Heart left ventricle (tissue), 16 donors: ENCODE results near the gene PTGDR2. TPM values are rescaled to one million over a fixed set of nuclear protein-coding genes. Genes with fewer than 3 reads are reported as not detected.

Source experiments
- ATAC-seq, 4 donors: fragments of 200-7000 bp; cut with Tn5 transposase; one replicate each; pipeline ENCODE4 v1.9.1; 2020 to 2022; ENCODE audit warnings: moderate library complexity in 4 of 4, mild to moderate bottlenecking in 3 of 4, moderate number of reproducible peaks in 1 of 4
- DNase-seq, 5 donors: peaks; one replicate each; pipeline ENCODE4 v3.0.0-alpha.2; 2020
- H3K27ac ChIP-seq, 12 donors: fragments of 200-600 bp; sonication (generic) in 4 of 12; one replicate each; pipeline versions ENCODE4 v1.5.0 to v1.8.0; 2016 to 2022; ENCODE audit warnings: mild to moderate bottlenecking in 2 of 12
- H3K27me3 ChIP-seq, 9 donors: fragments of 200-600 bp; sonication (generic) in 2 of 9; one replicate each; pipeline versions ENCODE4 v1.5.1 to v1.8.0; 2016 to 2022; ENCODE audit warnings: mild to moderate bottlenecking in 3 of 9
- H3K36me3 ChIP-seq, 9 donors: fragments of 200-600 bp; sonication (generic) in 2 of 9; one replicate each; pipeline versions ENCODE4 v1.5.0 to v1.8.0; 2018 to 2022; ENCODE audit warnings: mild to moderate bottlenecking in 2 of 9
- H3K4me1 ChIP-seq, 12 donors: fragments of 200-600 bp; sonication (generic) in 4 of 12; one replicate each; pipeline versions ENCODE4 v1.5.0 to v1.8.0; 2016 to 2022; ENCODE audit warnings: mild to moderate bottlenecking in 3 of 12
- H3K4me3 ChIP-seq, 12 donors: fragments of 200-600 bp; sonication (generic) in 4 of 12; one replicate each; pipeline versions ENCODE4 v1.5.0 to v1.8.0; 2017 to 2022; ENCODE audit warnings: mild to moderate bottlenecking in 9 of 12, moderate library complexity in 4 of 12
- H3K9me3 ChIP-seq, 12 donors: fragments of 200-600 bp; sonication (generic) in 4 of 12; one replicate each; pipeline versions ENCODE4 v1.5.0 to v1.8.0; 2016 to 2022; ENCODE audit warnings: mild to moderate bottlenecking in 1 of 12
- POLR2A ChIP-seq, 2 donors: fragments of 450-650 bp; IDR thresholded peaks; one replicate each; pipeline ENCODE4 v1.6.1; 2017; ENCODE audit warnings: antibody characterized with exemption in 2 of 2, mild to moderate bottlenecking in 2 of 2, moderate library complexity in 2 of 2
- WGBS, 4 donors: extraction: QIAGEN DNeasy Blood & Tissue Kit in 2 of 4; methylation state at CpG; one replicate each; pipeline versions ENCODE4 v1.1.5 to v1.1.7; 2013 to 2018; 5-methylcytosine and 5-hydroxymethylcytosine counted together
- intact Hi-C, 10 donors: fragments of 100-400 bp; cut with DNase I; formaldehyde crosslinking; loops; one replicate each; pipeline versions ENCODE4 v1.11.1 to v1.14.2; 2022
- polyA plus RNA-seq, 2 donors: library from polyadenylated mRNA; stranded (reverse); fragments of 200-250 nt; gene quantifications; one replicate each; pipeline ENCODE4 v1.2.3, GENCODE V29; 2013
- total RNA-seq, 9 donors: library from RNA; depleted of rRNA in 2 of 9; stranded (reverse); fragments of >200 nt in 2 of 9; fragmentation: NEBNext Ultra II Directional in 3 of 9; extraction: Animal tissue kit (Norgen Biotek cat#: 25700) in 3 of 9; gene quantifications; one replicate each; pipeline versions ENCODE4 v1.1.0 to v1.2.4, GENCODE V29; 2016 to 2023
- TF ChIP-seq, protein P1 (sequence below), 12 donors: fragments of 200-600 bp; sonication (generic) in 4 of 12; IDR thresholded peaks; one replicate each; pipeline versions ENCODE4 v1.5.0 to v1.8.0; 2018 to 2022; ENCODE audit warnings: antibody characterized with exemption in 12 of 12, mild to moderate bottlenecking in 5 of 12
- donor health status: ischemic (EF 13 %, LVEDD 7.1; RV severe dilation, severe dysfunction).
- donor health status: healthy with polysubstance abuse.
- donor health status: DM: no; HTN: yes; CAD: no.
- donor health status: DM: no; HTN: no; CAD: no.
- donor health status: ischemic (EF 25% LVEDD 6.9; RV normal size, moderate dysfunction).
- donor health status: ischemic (EF 25% LVEDD 5.7; RV mildly dilated, moderate dysfunction).
- donor health status: healthy.
- donor health status: DM: yes; HTN: yes; CAD: no.
- donor health status: ischemic (EF 35%, LVEDD 5.7; RV mildly dilated, moderate dysfunction).
- donor health status: nonischemic (EF 11% LVEDD 7.7; RV severe dilation, severe dysfunction).
- donor health status: DM: yes; HTN: yes; CAD: no.
- donor health status: PGD.
- donor health status: ischemic (EF 29% LVEDD 5.4; RV normal size, mild dysfunction).
- donor health status: nonischemic (EF 23%, LVEDD 6.1; RV moderate dilation, normal function).

Gene PTGDR2
- total and polyA plus RNA-seq, 11 donors, result 0.61 to 7.9 (median 1.4) TPM

DNA sequence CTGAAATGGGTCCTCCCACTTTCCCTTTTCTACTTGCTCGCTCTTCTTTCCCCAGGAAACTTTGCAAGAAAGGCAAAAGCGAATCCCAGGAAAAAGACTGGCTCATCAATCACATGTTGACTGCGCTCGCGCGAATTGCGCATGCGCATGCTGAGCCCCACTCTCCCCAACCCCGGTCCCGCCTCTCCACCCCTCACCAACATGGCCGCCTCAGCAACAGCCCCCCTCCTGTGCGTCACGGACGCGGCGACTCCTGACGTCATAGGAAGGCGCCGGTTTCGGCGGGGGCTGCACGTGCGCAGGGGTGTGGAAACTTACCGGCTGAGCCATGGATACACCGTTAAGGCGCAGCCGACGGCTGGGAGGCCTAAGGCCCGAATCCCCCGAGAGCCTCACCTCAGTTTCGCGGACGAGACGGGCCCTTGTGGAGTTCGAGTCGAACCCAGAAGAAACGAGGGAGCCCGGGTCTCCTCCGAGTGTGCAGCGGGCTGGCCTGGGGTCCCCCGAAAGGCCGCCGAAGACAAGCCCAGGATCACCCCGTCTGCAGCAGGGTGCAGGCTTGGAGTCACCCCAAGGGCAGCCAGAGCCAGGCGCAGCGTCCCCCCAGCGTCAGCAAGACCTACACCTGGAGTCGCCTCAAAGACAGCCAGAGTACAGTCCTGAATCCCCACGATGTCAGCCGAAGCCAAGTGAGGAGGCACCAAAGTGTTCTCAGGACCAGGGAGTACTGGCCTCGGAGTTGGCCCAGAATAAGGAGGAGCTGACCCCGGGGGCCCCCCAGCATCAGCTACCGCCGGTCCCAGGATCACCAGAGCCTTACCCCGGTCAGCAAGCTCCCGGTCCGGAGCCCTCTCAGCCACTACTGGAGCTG is 13.7 kb downstream of the PTGDR2 start, which contains the start of gene CCDC86:
TSS of gene CCDC86 (plus strand) at position 317 of the 871 bp plus-strand sequence. CDS start at position 329, 12 bp downstream.
- H3K9me3 ChIP-seq, result no peaks in the 10 kb centered on the region
- H3K4me1 ChIP-seq, result peaks cover 3 to 51% (median 32%) of the 10 kb centered on the region in 12 donors
- intact Hi-C loops, result loop anchor here in 3 of 10 donors (2.0 to 5.0 kb wide), 2 partner anchors 35 to 65 kb away; partner anchors contain the start of gene PRPF19 (in 1 of the 3)
- H3K27me3 ChIP-seq, result no peaks in the 10 kb centered on the region
- ATAC-seq (peak; percentile 95 to 98 (median 95)), DNase-seq (peak; percentile 96 to 98 (median 97))
- H3K27ac ChIP-seq, result peak within 1 kb of the TSS; percentile 60 to 91 (median 78)
- peak in 1 of 2 donors; percentile 60 for TF ChIP-seq POLR2A (IDR thresholded peaks at IDR 0.05)
- TF ChIP-seq, protein P1, sequence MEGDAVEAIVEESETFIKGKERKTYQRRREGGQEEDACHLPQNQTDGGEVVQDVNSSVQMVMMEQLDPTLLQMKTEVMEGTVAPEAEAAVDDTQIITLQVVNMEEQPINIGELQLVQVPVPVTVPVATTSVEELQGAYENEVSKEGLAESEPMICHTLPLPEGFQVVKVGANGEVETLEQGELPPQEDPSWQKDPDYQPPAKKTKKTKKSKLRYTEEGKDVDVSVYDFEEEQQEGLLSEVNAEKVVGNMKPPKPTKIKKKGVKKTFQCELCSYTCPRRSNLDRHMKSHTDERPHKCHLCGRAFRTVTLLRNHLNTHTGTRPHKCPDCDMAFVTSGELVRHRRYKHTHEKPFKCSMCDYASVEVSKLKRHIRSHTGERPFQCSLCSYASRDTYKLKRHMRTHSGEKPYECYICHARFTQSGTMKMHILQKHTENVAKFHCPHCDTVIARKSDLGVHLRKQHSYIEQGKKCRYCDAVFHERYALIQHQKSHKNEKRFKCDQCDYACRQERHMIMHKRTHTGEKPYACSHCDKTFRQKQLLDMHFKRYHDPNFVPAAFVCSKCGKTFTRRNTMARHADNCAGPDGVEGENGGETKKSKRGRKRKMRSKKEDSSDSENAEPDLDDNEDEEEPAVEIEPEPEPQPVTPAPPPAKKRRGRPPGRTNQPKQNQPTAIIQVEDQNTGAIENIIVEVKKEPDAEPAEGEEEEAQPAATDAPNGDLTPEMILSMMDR (IDR thresholded peaks at IDR 0.05), result no peak
- WGBS, 4 donors, result 0 to 1% (median 0%) methylated on average over 25 to 57 of the region's 57 CpGs
- peaks cover 0 to 7% (median 0%) of the 10 kb centered on the region in 9 donors for H3K36me3 ChIP-seq
- H3K4me3 ChIP-seq, result peak within 1 kb of the TSS; percentile 36 to 94 (median 81)

DNA sequence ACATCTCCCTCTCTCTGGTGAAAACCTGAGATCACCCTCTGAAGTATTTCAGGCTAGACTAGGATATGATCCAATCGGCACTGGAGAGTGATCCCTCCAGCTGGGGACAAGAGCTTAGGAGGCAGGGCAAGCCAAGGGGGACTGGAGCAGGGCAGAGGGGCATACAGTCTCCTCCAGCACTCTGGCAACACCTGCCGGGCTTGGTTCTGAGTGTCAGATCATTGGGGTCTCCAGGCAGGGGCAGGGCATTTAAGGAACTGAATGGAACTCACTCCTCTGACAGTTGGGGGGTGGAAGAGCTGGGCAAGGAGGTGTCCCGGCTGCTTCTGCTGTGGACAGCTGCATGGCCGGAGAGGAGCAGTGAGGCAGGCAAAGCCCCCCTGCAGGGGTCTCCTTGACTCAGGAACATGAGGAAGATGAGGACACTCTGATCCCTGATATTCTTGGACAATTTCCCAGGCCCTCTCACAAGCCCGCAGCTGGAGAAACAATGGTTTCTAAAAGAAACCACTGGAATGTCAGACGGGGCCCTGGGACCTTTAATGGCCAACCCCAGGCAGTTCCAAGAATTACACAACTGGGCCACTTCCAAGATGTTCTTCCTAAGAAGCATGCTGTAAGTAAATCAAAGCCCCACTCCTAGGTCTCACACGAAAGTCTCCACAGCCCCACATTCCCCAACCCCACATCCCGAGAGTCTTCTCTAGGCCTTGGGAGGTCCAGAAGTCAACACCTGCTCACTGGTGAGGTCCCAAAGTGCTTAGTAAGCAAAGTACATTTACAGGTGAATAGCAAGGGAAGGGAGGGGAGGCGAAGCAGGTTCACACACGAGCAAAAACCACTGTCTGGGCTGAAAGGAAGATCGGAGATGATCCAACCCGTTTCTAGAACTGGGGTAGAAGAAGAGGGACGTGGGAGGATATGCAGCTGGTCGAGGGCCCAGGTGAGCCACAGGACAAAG is 15.0 kb downstream of the PTGDR2 start:
- H3K4me3 ChIP-seq, result peak overlapping the region in 9 of 12 donors; percentile 65 to 94 (median 78)
- H3K4me1 ChIP-seq, result peaks cover 3 to 51% (median 32%) of the 10 kb centered on the region in 12 donors
- no peaks in the 10 kb centered on the region for H3K9me3 ChIP-seq
- H3K27ac ChIP-seq, result peak overlapping the region; percentile 66 to 91 (median 80)
- 59 to 69% (median 63%) methylated on average over 12 to 14 of the region's 14 CpGs for WGBS, 4 donors
- peaks cover 0 to 7% (median 0%) of the 10 kb centered on the region in 9 donors for H3K36me3 ChIP-seq
- intact Hi-C loops, result loop anchor here in 3 of 10 donors (2.0 to 5.0 kb wide), 2 partner anchors 37 to 66 kb away; partner anchors contain the start of gene PRPF19 (in 1 of the 3)
- H3K27me3 ChIP-seq, result no peaks in the 10 kb centered on the region
- DNase-seq, result peak; percentile 63 to 72 (median 69)
- TF ChIP-seq, protein P1 (IDR thresholded peaks at IDR 0.05), result no peak
- no peak for TF ChIP-seq POLR2A (IDR thresholded peaks at IDR 0.05)
- peak; percentile 22 to 62 (median 48) for ATAC-seq

DNA sequence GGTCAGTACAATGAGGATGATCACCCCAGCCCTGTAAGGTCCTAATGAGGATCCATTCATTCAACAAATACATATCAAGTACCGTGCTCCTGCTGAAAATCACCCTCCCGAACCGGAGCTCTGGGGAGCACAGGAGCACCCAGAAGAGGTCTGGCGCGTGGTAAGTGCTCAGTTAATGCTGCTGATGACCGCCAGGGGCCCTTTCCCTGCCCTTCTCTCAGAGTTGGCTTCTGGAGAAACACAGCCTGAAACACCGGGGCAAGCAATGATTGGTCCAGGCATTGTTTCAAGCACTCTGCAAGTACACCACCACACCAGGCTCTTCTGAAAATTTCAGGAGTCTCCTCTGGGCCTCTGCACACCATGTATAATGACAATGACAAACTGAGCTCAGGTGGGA is 17.6 kb downstream of the PTGDR2 start:
- intact Hi-C loops, result loop anchor here in 7 of 10 donors (5.0 to 10.0 kb wide), 5 partner anchors 39 to 347 kb away; partner anchors contain the start of gene VPS37C (in 1 of the 7)
- H3K4me1 ChIP-seq, result peaks cover 2 to 32% (median 18%) of the 10 kb centered on the region in 12 donors
- H3K36me3 ChIP-seq, result no peaks in the 10 kb centered on the region
- TF ChIP-seq, protein P1 (IDR thresholded peaks at IDR 0.05), result no peak
- no peak for TF ChIP-seq POLR2A (IDR thresholded peaks at IDR 0.05)
- no peaks in the 10 kb centered on the region for H3K9me3 ChIP-seq
- DNase-seq, result no peak
- WGBS, 4 donors, result 80 to 94% (median 84%) methylated on average over 4 to 7 of the region's 7 CpGs
- no peak overlapping the region for H3K4me3 ChIP-seq
- no peak for ATAC-seq
- no peak overlapping the region for H3K27ac ChIP-seq
- H3K27me3 ChIP-seq, result no peaks in the 10 kb centered on the region
